Activated B cell treated with CpG ODN at 0.5 μM for 24 hours (primary cell): Measurements from ENCODE around the gene ERICH2. TPM values are rescaled to one million over a fixed set of nuclear protein-coding genes. Genes with fewer than 3 reads are reported as not detected.
"Not testable (repeated sequence)": the region's sequence is repeated elsewhere in the genome, so short reads cannot be mapped to it uniquely, and the experiment has no call there.

Experiments
- ATAC-seq: fragments of 200-7000 bp; cut with Tn5 transposase; one replicate; pipeline ENCODE4 v1.10.0; 2021; ENCODE audit warnings: low read depth, mild to moderate bottlenecking, moderate library complexity
- CTCF ChIA-PET: fragments of 350-600 bp; sonication (Branson Sonifier 250); formaldehyde crosslinking; loops from one replicate; lab custom pipeline; 2021; ENCODE audit warnings: antibody characterized with exemption; lab: Charles Lee
- POLR2A ChIA-PET: fragments of 350-600 bp; sonication (Branson Sonifier 250); formaldehyde crosslinking; loops from one replicate; lab custom pipeline; 2021; ENCODE audit warnings: antibody characterized with exemption; lab: Charles Lee
- DNase-seq: peaks from one replicate; pipeline ENCODE4 v3.0.0; 2022
- H3K27ac Mint-ChIP-seq: one replicate; pipeline ENCODE4 v1.8.0; 2020; ENCODE audit warnings: mixed read lengths
- H3K27me3 Mint-ChIP-seq: one replicate; pipeline ENCODE4 v1.8.0; 2021; ENCODE audit warnings: mixed read lengths
- H3K36me3 Mint-ChIP-seq: one replicate; pipeline ENCODE4 v1.8.0; 2021; ENCODE audit warnings: low read depth, mixed read lengths
- H3K4me1 Mint-ChIP-seq: one replicate; pipeline ENCODE4 v1.8.0; 2021; ENCODE audit warnings: mixed read lengths
- H3K4me3 Mint-ChIP-seq: one replicate; pipeline ENCODE4 v1.8.0; 2020; ENCODE audit warnings: mild to moderate bottlenecking, mixed read lengths
- H3K9me3 Mint-ChIP-seq: one replicate; pipeline ENCODE4 v1.8.0; 2020; ENCODE audit warnings: mixed read lengths
- intact Hi-C: fragments of 100-400 bp; cut with micrococcal nuclease; formaldehyde crosslinking; loops from one replicate; pipeline ENCODE4 v1.15.1; 2024
- total RNA-seq: library from RNA; stranded (reverse); gene quantifications from 2 replicates; pipeline ENCODE4 v1.2.3, GENCODE V29; 2022
- TF ChIP-seq, protein P1 (sequence below): fragments of 200-600 bp; IDR thresholded peaks from one replicate; pipeline ENCODE4 v1.8.0; 2022; ENCODE audit warnings: antibody characterized with exemption, mild to moderate bottlenecking

Gene ERICH2
- total RNA-seq, 1 donor from 2014 or later: not detected

DNA sequence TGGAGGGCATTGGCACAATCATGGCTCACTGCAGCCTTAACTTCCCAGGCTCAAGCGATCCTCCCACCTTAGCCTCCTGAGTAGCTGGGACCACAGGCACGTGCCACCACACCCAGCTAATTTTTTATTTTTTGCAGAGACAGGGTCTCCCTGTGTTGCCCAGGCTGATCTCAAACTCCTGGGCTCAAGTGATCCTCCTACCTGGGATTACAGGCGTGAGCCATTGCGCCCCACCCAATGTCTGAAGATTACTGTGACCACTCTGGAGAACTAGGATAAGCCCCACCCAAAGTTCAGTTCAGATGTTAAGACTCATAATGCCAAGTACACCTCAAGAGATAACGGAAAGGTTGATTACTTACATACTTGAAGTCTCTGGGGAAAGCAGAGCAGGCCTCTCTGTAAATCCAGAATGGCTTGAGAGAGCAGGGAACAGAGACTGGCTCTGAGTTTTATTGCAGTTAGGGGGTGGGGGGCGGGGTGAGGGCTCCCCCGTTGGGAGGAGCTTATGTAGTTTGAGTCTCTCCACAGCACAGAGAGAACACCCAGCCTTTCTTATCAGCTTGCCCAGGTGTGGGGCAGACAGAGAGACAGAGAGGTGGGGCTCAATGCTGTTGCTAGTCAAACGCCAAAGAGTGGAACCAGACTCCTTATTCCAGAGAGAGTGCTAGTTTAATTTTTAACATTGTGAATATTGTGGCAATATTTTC is 26.5 kb upstream of the ERICH2 start:
- no peak for DNase-seq
- peaks cover 14% of the 10 kb centered on the region for H3K27me3 Mint-ChIP-seq
- ATAC-seq: no peak
- ChIA-PET POLR2A (no interaction called here), CTCF (no interaction called here)
- no peaks in the 10 kb centered on the region for H3K36me3 Mint-ChIP-seq
- H3K4me1 Mint-ChIP-seq: no peaks in the 10 kb centered on the region
- no peaks in the 10 kb centered on the region for H3K9me3 Mint-ChIP-seq
- intact Hi-C loops: no loop called here
- TF ChIP-seq, protein P1, sequence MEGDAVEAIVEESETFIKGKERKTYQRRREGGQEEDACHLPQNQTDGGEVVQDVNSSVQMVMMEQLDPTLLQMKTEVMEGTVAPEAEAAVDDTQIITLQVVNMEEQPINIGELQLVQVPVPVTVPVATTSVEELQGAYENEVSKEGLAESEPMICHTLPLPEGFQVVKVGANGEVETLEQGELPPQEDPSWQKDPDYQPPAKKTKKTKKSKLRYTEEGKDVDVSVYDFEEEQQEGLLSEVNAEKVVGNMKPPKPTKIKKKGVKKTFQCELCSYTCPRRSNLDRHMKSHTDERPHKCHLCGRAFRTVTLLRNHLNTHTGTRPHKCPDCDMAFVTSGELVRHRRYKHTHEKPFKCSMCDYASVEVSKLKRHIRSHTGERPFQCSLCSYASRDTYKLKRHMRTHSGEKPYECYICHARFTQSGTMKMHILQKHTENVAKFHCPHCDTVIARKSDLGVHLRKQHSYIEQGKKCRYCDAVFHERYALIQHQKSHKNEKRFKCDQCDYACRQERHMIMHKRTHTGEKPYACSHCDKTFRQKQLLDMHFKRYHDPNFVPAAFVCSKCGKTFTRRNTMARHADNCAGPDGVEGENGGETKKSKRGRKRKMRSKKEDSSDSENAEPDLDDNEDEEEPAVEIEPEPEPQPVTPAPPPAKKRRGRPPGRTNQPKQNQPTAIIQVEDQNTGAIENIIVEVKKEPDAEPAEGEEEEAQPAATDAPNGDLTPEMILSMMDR: no peak
- H3K27ac Mint-ChIP-seq: no peak overlapping the region
- H3K4me3 Mint-ChIP-seq: no peak overlapping the region

- Mint-ChIP-seq H3K27ac (no peak overlapping the region), H3K27me3 (peaks cover 19% of the 10 kb centered on the region), H3K9me3 (no peaks in the 10 kb centered on the region)
These were observed 25.8 kb upstream of the ERICH2 start for GRCh38 chr2:170744248-170745002.

DNA sequence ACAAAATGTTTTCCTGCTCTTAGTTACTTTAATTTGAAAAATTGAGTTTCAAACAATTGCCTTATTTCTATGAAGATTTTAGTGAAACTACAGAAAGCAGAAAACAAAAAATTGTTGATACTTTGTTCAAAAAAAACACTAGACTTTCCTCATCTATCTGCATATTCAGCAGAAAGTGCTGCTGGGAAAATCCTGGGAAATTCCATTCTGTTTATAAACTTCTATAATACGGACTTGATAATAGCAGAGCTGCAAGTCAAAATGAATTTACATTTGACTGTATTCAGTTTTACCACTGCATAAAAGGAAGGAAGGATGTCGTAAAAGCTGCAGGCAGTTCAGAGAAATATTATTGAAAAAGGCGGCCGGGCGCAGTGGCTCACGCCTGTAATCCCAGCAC is 24.9 kb upstream of the ERICH2 start:
- Mint-ChIP-seq H3K27ac (no peak overlapping the region), H3K4me3 (no peak overlapping the region), H3K36me3 (no peaks in the 10 kb centered on the region), H3K4me1 (no peaks in the 10 kb centered on the region), H3K9me3 (no peaks in the 10 kb centered on the region), H3K27me3 (peaks cover 24% of the 10 kb centered on the region)
- TF ChIP-seq, protein P1: no peak
- POLR2A ChIA-PET: no interaction called here
- CTCF ChIA-PET: no interaction called here
- ATAC-seq (no peak), DNase-seq (no peak)
- intact Hi-C loops: no loop called here

More at GRCh38 chr2:170744248-170745002, 25.8 kb upstream of the ERICH2 start:
- no peak for DNase-seq
- no peaks in the 10 kb centered on the region for H3K4me1 Mint-ChIP-seq
- H3K36me3 Mint-ChIP-seq: no peaks in the 10 kb centered on the region
- intact Hi-C loops: no loop called here
- CTCF ChIA-PET: no interaction called here
- TF ChIP-seq, protein P1: no peak
- no peak overlapping the region for H3K4me3 Mint-ChIP-seq
- POLR2A ChIA-PET: no interaction called here
- no peak for ATAC-seq

DNA sequence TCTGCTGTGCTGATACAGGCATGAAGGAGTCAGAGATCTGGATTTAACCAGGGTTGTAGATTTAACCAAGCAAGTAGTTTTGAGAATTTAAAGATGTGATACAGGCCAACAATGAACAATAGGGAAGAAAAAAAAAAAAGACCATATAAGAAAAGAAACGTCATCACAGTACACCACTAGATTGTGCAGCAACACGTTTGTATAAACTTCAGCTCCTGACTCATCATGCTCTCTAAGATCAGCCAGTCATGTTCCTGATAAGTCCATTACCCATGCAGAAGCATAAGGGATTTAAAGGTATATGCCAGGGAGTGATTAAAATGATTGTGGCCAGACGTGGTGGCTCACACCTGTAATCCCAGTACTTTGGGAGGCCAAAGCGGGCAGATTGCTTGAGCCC is 22.3 kb upstream of the ERICH2 start:
- ChIA-PET POLR2A (no interaction called here), CTCF (no interaction called here)
- DNase-seq: no peak
- no peak overlapping the region for H3K4me3 Mint-ChIP-seq
- no peaks in the 10 kb centered on the region for H3K9me3 Mint-ChIP-seq
- peaks cover 29% of the 10 kb centered on the region for H3K27me3 Mint-ChIP-seq
- intact Hi-C loops: no loop called here
- TF ChIP-seq, protein P1: no peak
- H3K36me3 Mint-ChIP-seq: no peaks in the 10 kb centered on the region
- H3K27ac Mint-ChIP-seq: no peak overlapping the region
- ATAC-seq: no peak
- H3K4me1 Mint-ChIP-seq: no peaks in the 10 kb centered on the region

- CTCF ChIA-PET, intact Hi-C loops, H3K36me3 Mint-ChIP-seq, DNase-seq, POLR2A ChIA-PET, H3K4me3 Mint-ChIP-seq, H3K27ac Mint-ChIP-seq, H3K9me3 Mint-ChIP-seq, H3K4me1 Mint-ChIP-seq: not testable (repeated sequence)
- H3K27me3 Mint-ChIP-seq: peaks cover 35% of the 10 kb centered on the region
- ATAC-seq: peak; percentile 70
These were observed 18.6 kb upstream of the ERICH2 start for GRCh38 chr2:170751555-170751954.
